OCI-LY7 (cell line): ENCODE measurements around the gene BORCS6. TPM values are rescaled to one million over a fixed set of nuclear protein-coding genes. Genes with fewer than 3 reads are reported as not detected.

Experiments used
- BruUV-seq: library from RNA; stranded (reverse); fragments of 400-500 nt; replicated peaks from 2 replicates; lab custom pipeline; 2021; lab: Mats Ljungman, UMichigan
- CTCF ChIA-PET: fragments of 300-600 bp; sonication (Branson Sonifier 250); formaldehyde crosslinking; loops from one replicate; lab custom pipeline; 2022; ENCODE audit warnings: antibody characterized with exemption; ENCODE audit not compliant: unreplicated experiment; lab: Charles Lee
- POLR2A ChIA-PET: fragments of 300-600 bp; sonication (Branson Sonifier 250); formaldehyde crosslinking; loops from one replicate; lab custom pipeline; 2022; ENCODE audit warnings: antibody characterized with exemption; lab: Charles Lee
- DNase-seq: peaks from one replicate; pipeline ENCODE4 v3.0.0-alpha.2; 2015; ENCODE audit warnings: low spot score
- H2AFZ ChIP-seq: fragments of 200-600 bp; sonication (generic), shearing (Covaris generic); 2 replicates; pipeline ENCODE4 v1.6.1; 2014; ENCODE audit warnings: mild to moderate bottlenecking, antibody characterized with exemption, low read length, moderate library complexity
- H3K27ac ChIP-seq: fragments of 200-600 bp; sonication (generic); 2 replicates; pipeline ENCODE4 v1.5.1; 2014; ENCODE audit warnings: mixed run types, low read depth, mild to moderate bottlenecking, moderate library complexity, low read length, inconsistent platforms; ENCODE audit not compliant: poor library complexity, severe bottlenecking
- H3K36me3 ChIP-seq: fragments of 200-600 bp; sonication (generic); 2 replicates; pipeline ENCODE4 v1.6.1; 2014; ENCODE audit warnings: mild to moderate bottlenecking, antibody characterized with exemption, low read length, moderate library complexity, mixed read lengths; ENCODE audit not compliant: insufficient read depth
- H3K4me1 ChIP-seq: fragments of 200-600 bp; sonication (generic); 2 replicates; pipeline ENCODE4 v1.5.1; 2014; ENCODE audit warnings: mild to moderate bottlenecking, low read length; ENCODE audit not compliant: insufficient read depth, poor library complexity, severe bottlenecking
- H3K4me2 ChIP-seq: fragments of 200-600 bp; sonication (generic); 2 replicates; pipeline ENCODE4 v1.6.1; 2014; ENCODE audit warnings: mild to moderate bottlenecking, low read length
- H3K4me3 ChIP-seq: fragments of 200-600 bp; sonication (generic); 2 replicates; pipeline ENCODE4 v1.5.1; 2014; ENCODE audit warnings: mild to moderate bottlenecking, low read depth, low read length; ENCODE audit not compliant: poor library complexity, severe bottlenecking
- H3K79me2 ChIP-seq: fragments of 200-600 bp; sonication (generic); 2 replicates; pipeline ENCODE4 v1.6.1; 2016; ENCODE audit warnings: low read depth, mild to moderate bottlenecking, low read length, moderate library complexity, mixed read lengths; ENCODE audit not compliant: insufficient read depth
- H3K9me2 ChIP-seq: fragments of 200-600 bp; sonication (generic); 2 replicates; pipeline ENCODE4 v1.6.1; 2016; ENCODE audit warnings: mild to moderate bottlenecking, low read length, mixed read lengths; ENCODE audit not compliant: insufficient read depth
- H3K9me3 ChIP-seq: fragments of 200-600 bp; sonication (generic); 2 replicates; pipeline ENCODE4 v1.6.1; 2014; ENCODE audit warnings: mild to moderate bottlenecking, mixed run types, low read length, mixed read lengths
- H4K20me1 ChIP-seq: fragments of 200-600 bp; sonication (generic); 2 replicates; pipeline ENCODE4 v1.6.1; 2014; ENCODE audit warnings: mild to moderate bottlenecking, antibody characterized with exemption, low read length, moderate library complexity, mixed read lengths; ENCODE audit not compliant: insufficient read depth
- EZH2phosphoT487 ChIP-seq: fragments of 200-600 bp; sonication (generic); IDR thresholded peaks from 2 replicates; pipeline ENCODE4 v1.6.1; 2018; ENCODE audit warnings: low read depth, borderline replicate concordance, mild to moderate bottlenecking, mixed run types, antibody characterized with exemption, low read length, moderate library complexity, mixed read lengths
- intact Hi-C: fragments of 100-400 bp; cut with micrococcal nuclease; formaldehyde crosslinking; loops from one replicate; pipeline ENCODE4 v1.10.0; 2022; ENCODE audit not compliant: unreplicated experiment
- total RNA-seq, 2 experiments: library from RNA; depleted of rRNA in 1 of 2; stranded (reverse); fragments of >200 nt in 1 of 2; shearing (Covaris generic) in 1 of 2; gene quantifications; 2 replicates each; pipeline ENCODE4 v1.2.3, GENCODE V29; 2014 to 2022
- TF ChIP-seq, protein P1 (sequence below): fragments of 200-600 bp; sonication (generic); conservative IDR thresholded peaks from 2 replicates; pipeline ENCODE4 v1.5.1; 2014; ENCODE audit warnings: mild to moderate bottlenecking, antibody characterized with exemption, low read length, moderate library complexity, mixed read lengths

Gene BORCS6
- total RNA-seq, 2 experiments from 2014 or later: 12.7 to 13.9 TPM

DNA sequence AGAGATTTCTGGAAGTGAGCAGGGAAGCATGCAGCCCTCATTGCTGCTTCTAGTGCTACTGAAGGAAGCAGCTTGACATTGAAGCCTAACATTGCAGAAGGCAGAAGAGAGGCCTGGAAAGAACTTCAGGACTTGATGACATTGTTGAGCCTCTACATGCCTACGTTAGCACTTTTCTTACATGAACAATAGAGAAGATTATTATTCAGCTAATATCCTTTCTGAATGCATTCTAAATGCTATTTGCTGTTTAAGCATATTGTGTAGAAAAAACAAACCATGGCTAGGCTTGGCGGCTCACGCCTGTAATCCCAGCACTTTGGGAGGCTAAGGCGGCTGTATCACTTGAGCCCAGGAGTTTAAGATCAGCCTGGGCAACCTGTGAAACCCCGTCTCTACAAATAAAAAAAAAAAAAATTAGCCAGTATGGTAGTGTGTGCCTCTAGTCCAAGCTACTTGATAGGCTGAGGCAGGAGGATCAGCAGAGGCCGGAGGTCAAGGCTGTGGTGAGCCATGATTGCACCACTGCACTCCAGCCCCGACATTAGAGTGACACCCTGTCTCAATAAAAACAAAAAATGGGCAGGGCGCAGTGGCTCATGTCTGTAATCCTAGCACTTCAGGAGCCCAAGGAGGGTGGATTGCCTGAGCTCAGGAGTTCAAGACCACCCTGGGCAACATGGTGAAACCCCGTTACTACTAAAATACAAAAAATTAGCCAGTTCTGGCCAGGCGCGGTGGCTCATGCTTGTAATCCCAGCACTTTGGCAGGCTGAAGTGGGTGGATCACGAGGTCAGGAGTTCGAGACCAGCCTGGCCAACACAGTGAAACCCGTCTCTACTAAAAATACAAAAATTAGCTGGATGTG, 22.6 kb upstream of the BORCS6 start:
- peaks cover 22% of the 10 kb centered on the region for H3K36me3 ChIP-seq
- H3K4me2 ChIP-seq: no peak overlapping the region
- peaks cover 19% of the 10 kb centered on the region for H3K4me1 ChIP-seq
- no peaks in the 10 kb centered on the region for H3K9me3 ChIP-seq
- TF ChIP-seq, protein P1, sequence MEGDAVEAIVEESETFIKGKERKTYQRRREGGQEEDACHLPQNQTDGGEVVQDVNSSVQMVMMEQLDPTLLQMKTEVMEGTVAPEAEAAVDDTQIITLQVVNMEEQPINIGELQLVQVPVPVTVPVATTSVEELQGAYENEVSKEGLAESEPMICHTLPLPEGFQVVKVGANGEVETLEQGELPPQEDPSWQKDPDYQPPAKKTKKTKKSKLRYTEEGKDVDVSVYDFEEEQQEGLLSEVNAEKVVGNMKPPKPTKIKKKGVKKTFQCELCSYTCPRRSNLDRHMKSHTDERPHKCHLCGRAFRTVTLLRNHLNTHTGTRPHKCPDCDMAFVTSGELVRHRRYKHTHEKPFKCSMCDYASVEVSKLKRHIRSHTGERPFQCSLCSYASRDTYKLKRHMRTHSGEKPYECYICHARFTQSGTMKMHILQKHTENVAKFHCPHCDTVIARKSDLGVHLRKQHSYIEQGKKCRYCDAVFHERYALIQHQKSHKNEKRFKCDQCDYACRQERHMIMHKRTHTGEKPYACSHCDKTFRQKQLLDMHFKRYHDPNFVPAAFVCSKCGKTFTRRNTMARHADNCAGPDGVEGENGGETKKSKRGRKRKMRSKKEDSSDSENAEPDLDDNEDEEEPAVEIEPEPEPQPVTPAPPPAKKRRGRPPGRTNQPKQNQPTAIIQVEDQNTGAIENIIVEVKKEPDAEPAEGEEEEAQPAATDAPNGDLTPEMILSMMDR: no peak
- no peak for TF ChIP-seq EZH2phosphoT487
- ChIA-PET CTCF (interaction anchor here (0.6 kb wide), 1 partner anchor 132 kb away, joined by 3 read pairs; no protein-coding TSS in a partner anchor), POLR2A (interaction anchor here (2.0 to 7.7 kb wide), 3 partner anchors 10 to 21 kb away, joined by 7 to 75 read pairs (median 47); partner anchors contain the start of gene BORCS6)
- no peak overlapping the region for H3K27ac ChIP-seq
- H4K20me1 ChIP-seq: 0 out of 2 replicates have a peak, but pooled peaks cover 3% of the 10 kb centered on the region
- BruUV-seq: no TSS peak
- DNase-seq: no peak
- no peak overlapping the region for H2AFZ ChIP-seq
- intact Hi-C loops: loop anchor here (5.0 kb wide), 1 partner anchor 35 kb away; the partner anchor contains the start of genes CTC1 and PFAS
- no peaks in the 10 kb centered on the region for H3K9me2 ChIP-seq
- no peak overlapping the region for H3K4me3 ChIP-seq
- H3K79me2 ChIP-seq: peaks cover 33% of the 10 kb centered on the region

DNA sequence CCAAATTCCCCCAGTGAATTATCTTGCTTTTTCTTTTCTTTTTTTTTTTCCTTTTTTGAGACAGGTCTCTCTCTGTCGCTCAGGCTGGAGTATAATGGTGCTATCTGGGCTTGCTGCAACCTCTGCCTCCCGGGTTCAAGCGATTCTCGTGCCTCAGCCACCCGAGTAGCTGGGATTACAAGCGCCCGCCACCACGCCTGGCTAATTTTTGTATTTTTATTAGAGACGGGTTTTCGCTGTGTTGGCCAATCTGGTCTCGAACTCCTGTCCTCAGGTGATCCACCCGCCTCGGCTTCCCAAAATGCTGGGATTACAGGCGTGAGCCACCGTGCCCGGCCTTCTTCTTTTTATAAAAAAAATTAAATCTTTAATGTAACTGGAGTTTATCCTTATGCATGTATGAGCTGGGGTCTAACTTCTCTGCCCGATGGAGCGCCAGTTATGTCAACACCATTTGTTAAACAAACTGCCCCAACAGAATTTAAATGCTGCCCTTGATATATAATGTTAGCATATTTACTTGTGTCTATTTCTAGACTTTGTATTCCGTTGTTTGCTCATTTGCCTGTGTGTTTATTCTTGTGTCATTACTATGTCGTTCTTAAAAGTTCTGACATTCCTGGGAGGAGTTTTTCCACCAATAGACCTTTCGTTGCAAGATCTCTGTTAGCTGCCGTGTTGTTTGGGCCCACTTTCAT, 20.9 kb upstream of the BORCS6 start:
- peaks cover 3% of the 10 kb centered on the region; the same call in 1 of the 2 replicates for H4K20me1 ChIP-seq
- peak overlapping the region; percentile 88 for H3K27ac ChIP-seq
- peak overlapping the region; percentile 92 for H3K4me3 ChIP-seq
- no peak for DNase-seq
- no peaks in the 10 kb centered on the region for H3K9me3 ChIP-seq
- no peak for TF ChIP-seq EZH2phosphoT487
- TF ChIP-seq, protein P1: no peak
- peaks cover 38% of the 10 kb centered on the region for H3K79me2 ChIP-seq
- peaks cover 19% of the 10 kb centered on the region for H3K4me1 ChIP-seq
- TSS peak; percentile 95 for BruUV-seq
- peak overlapping the region; percentile 72 for H2AFZ ChIP-seq
- ChIA-PET CTCF (interaction anchor here (0.6 to 1.0 kb wide), 3 partner anchors 11 to 770 kb away, joined by 3 to 4 read pairs (median 3); no protein-coding TSS in a partner anchor), POLR2A (interaction anchor here (0.6 to 7.7 kb wide), 8 partner anchors 12 to 91 kb away, joined by 3 to 75 read pairs (median 5); partner anchors contain the start of genes BORCS6 and SLC25A35)
- intact Hi-C loops: loop anchor here (1.0 to 5.0 kb wide), 3 partner anchors 11 to 36 kb away; partner anchors contain the start of genes CTC1 and PFAS
- peaks cover 38% of the 10 kb centered on the region for H3K36me3 ChIP-seq
- H3K9me2 ChIP-seq: no peaks in the 10 kb centered on the region
- peak overlapping the region; percentile 100 for H3K4me2 ChIP-seq
